GM18867 (cell line): ENCODE measurements around the gene TXNDC12.
A peak's percentile ranks its signal among the peaks of the same experiment; 100 is the strongest.
"Not testable (repeated sequence)": the region's sequence is repeated elsewhere in the genome, so short reads cannot be mapped to it uniquely, and the experiment has no call there.

Experiments
- ATAC-seq: cut with Tn5 transposase; IDR thresholded peaks from one replicate; pipeline ENCODE4 v1.9.1; 2021; ENCODE audit warnings: mild to moderate bottlenecking, moderate library complexity; ENCODE audit not compliant: unreplicated experiment

Gene TXNDC12

GRCh38 chr1:52055066-52055865 lies at the start of gene TXNDC12:
Gene TXNDC12, minus strand, starts transcription at chr1:52055191. Its CDS starts 95 bp downstream, at chr1:52055096.
- peak; percentile 36 for ATAC-seq

GRCh38 chr1:52102336-52103013 lies 47.5 kb upstream of the TXNDC12 start:
- ATAC-seq: peak; percentile 56

- ATAC-seq: no peak
Observed at GRCh38 chr1:52098139-52098871, 43.3 kb upstream of the TXNDC12 start.

GRCh38 chr1:52096216-52096615 lies 41.2 kb upstream of the TXNDC12 start:
- ATAC-seq: no peak

GRCh38 chr1:52094300-52094699 lies 39.3 kb upstream of the TXNDC12 start:
- not testable (repeated sequence) for ATAC-seq

GRCh38 chr1:52087892-52088291 lies 32.9 kb upstream of the TXNDC12 start:
- ATAC-seq: not testable (repeated sequence)

GRCh38 chr1:52080014-52080415 lies 25.0 kb upstream of the TXNDC12 start:
- ATAC-seq: no peak

GRCh38 chr1:52077277-52077676 lies 22.3 kb upstream of the TXNDC12 start:
- not testable (repeated sequence) for ATAC-seq

- ATAC-seq: no peak
Observed at GRCh38 chr1:52072291-52072690, 17.3 kb upstream of the TXNDC12 start.

- no peak for ATAC-seq
Observed at GRCh38 chr1:52070704-52071103, 15.7 kb upstream of the TXNDC12 start.

- ATAC-seq: no peak
Observed at GRCh38 chr1:52063192-52063591, 8.2 kb upstream of the TXNDC12 start.

- no peak for ATAC-seq
Observed at GRCh38 chr1:52060822-52061221, 5.8 kb upstream of the TXNDC12 start.

- ATAC-seq: no peak
Observed at GRCh38 chr1:52059888-52060287, 4.9 kb upstream of the TXNDC12 start.

GRCh38 chr1:52059321-52059720 lies 4.3 kb upstream of the TXNDC12 start:
- ATAC-seq: no peak

GRCh38 chr1:52057876-52058415 lies 3.0 kb upstream of the TXNDC12 start:
- ATAC-seq: no peak

- ATAC-seq: no peak
Observed at GRCh38 chr1:52057255-52057654, 2.3 kb upstream of the TXNDC12 start.

- ATAC-seq: peak; percentile 29
Observed at GRCh38 chr1:52056937-52057231, 1.9 kb upstream of the TXNDC12 start.

- peak; percentile 86 for ATAC-seq
Observed at GRCh38 chr1:52056163-52056936, 1.4 kb upstream of the TXNDC12 start, which contains the start of gene BTF3L4. Gene BTF3L4, plus strand, starts transcription at chr1:52056295. Its CDS starts 3,553 bp downstream, at chr1:52059848.

GRCh38 chr1:52055866-52056162 lies 823 bp upstream of the TXNDC12 start:
- no peak for ATAC-seq

GRCh38 chr1:52054496-52055065 lies 410 bp downstream of the TXNDC12 start:
- no peak for ATAC-seq
